ENCODE data around the gene WDR90. TPM values are rescaled to one million over a fixed set of nuclear protein-coding genes. Genes with fewer than 3 reads are reported as not detected.

Gene WDR90
- total and polyA plus RNA-seq, 10 of the 15 experiments (the other 5 are each of a cell fraction or from before 2014, with no cell fraction given), result 2.0 to 65.0 (median 16.7) TPM

GRCh38 chr16:668519-669171 is 19.5 kb downstream of the WDR90 start:
- ATAC-seq, result peak; percentile 19
- H3K27me3 ChIP-seq (replicated peaks in 1 of 2; ENCODE audit: control insufficient read depth in 2 of 2, insufficient read depth in 2 of 2, low read length in 1 of 2), result no peaks in the 10 kb centered on the region
- peaks cover 16% of the 10 kb centered on the region for H3K79me2 ChIP-seq (ENCODE audit: control insufficient read depth, insufficient read depth, low read length)
- TF ChIP-seq POLR2AphosphoS5 (IDR thresholded peaks at IDR 0.05; ENCODE audit: low read length), result no peak
- TF ChIP-seq RCOR1 (conservative IDR thresholded peaks at IDR 0.05; ENCODE audit: low read depth, low read length), result no peak
- TF ChIP-seq EED (IDR thresholded peaks at IDR 0.05; ENCODE audit: low read depth), result no peak
- TF ChIP-seq PAX8 (IDR thresholded peaks at IDR 0.05), result no peak
- no peak for TF ChIP-seq WRNIP1 (IDR thresholded peaks at IDR 0.05; ENCODE audit: borderline replicate concordance, low read depth, low read length)
- TF ChIP-seq NR2C1 (IDR thresholded peaks at IDR 0.05), result no peak
- SMC1A ChIA-PET (ENCODE audit: uncharacterized antibody, unreplicated experiment), result no interaction called here
- in situ Hi-C loops (cut with MboI), result loop anchor here (10.0 kb wide), 1 partner anchor 274 kb away; the partner anchor contains the start of gene NME4
- peak overlapping the region; percentile 82 for H3K4me2 ChIP-seq (ENCODE audit: control insufficient read depth, insufficient read depth)
- no peak overlapping the region for H2AFZ ChIP-seq (ENCODE audit: control insufficient read depth, low read depth, low read length)
- no peaks in the 10 kb centered on the region; the same call in 1 of the 2 replicates for H4K20me1 ChIP-seq (ENCODE audit: control insufficient read depth, insufficient read depth)
- peaks cover 2% of the 10 kb centered on the region; the same call in 1 of the 2 replicates for H3K4me1 ChIP-seq (ENCODE audit: control insufficient read depth, insufficient read depth, low read length)
- H3K36me3 ChIP-seq (ENCODE audit: control insufficient read depth in 2 of 2, insufficient read depth in 2 of 2, low read length in 1 of 2), result peaks cover 0 to 18% of the 10 kb centered on the region in 2 experiments; a peak in 3 of 4 replicates
- intact Hi-C loops (cut with micrococcal nuclease; ENCODE audit: unreplicated experiment), result loop anchor here (10.0 kb wide), 1 partner anchor 274 kb away; the partner anchor contains the start of gene NME4
- no peak for FAIRE-seq
- CTCF ChIA-PET, result interaction anchor here (0.6 to 1.8 kb wide), 5 partner anchors 9 to 293 kb away, joined by 3 to 11 read pairs (median 4); partner anchors contain the start of genes METTL26 and WDR90
- 2% methylated on average over 43 of the region's 50 CpGs for WGBS (ENCODE audit: insufficient coverage, insufficient replicate concordance, low lambda C conversion rate, missing lambda C conversion rate)
- POLR2A ChIA-PET, result interaction anchor here (1.0 to 1.2 kb wide), 2 partner anchors 19 to 32 kb away, joined by 3 to 4 read pairs; partner anchors contain the start of genes METTL26 and WDR90
- H3K4me3 ChIP-seq, result peak overlapping the region; percentile 90
- RAD21 ChIA-PET (ENCODE audit: unreplicated experiment), result no interaction called here
- H3K9ac ChIP-seq (ENCODE audit: control insufficient read depth, insufficient read depth, low read length), result peak overlapping the region; percentile 97
- H3K27ac ChIP-seq (ENCODE audit: control insufficient read depth, insufficient read depth), result peak overlapping the region; percentile 73
- no peaks in the 10 kb centered on the region for H3K9me3 ChIP-seq (replicated peaks; ENCODE audit: control insufficient read depth, insufficient read depth, low read length)
- BruUV-seq (replicated peaks), result no TSS peak
- DNase-seq (ENCODE audit: low read depth, low spot score), result no peak

- FAIRE-seq (no peak), DNase-seq (ENCODE audit: low read depth, low spot score) (no peak), ATAC-seq (no peak)
- Histone ChIP-seq H3K9me3 (replicated peaks; ENCODE audit: control insufficient read depth, insufficient read depth, low read length) (no peaks in the 10 kb centered on the region), H4K20me1 (ENCODE audit: control insufficient read depth, insufficient read depth) (no peaks in the 10 kb centered on the region; the same call in 1 of the 2 replicates), H3K4me1 (ENCODE audit: control insufficient read depth, insufficient read depth, low read length) (peaks cover 2% of the 10 kb centered on the region; the same call in 1 of the 2 replicates), H3K4me2 (ENCODE audit: control insufficient read depth, insufficient read depth) (no peak overlapping the region; the same call in 1 of the 2 replicates), H3K27me3 (replicated peaks in 1 of 2; ENCODE audit: control insufficient read depth in 2 of 2, insufficient read depth in 2 of 2, low read length in 1 of 2) (no peaks in the 10 kb centered on the region), H3K27ac (ENCODE audit: control insufficient read depth, insufficient read depth) (no peak overlapping the region), H3K36me3 (ENCODE audit: control insufficient read depth in 2 of 2, insufficient read depth in 2 of 2, low read length in 1 of 2) (peaks cover 0 to 18% of the 10 kb centered on the region in 2 experiments; a peak in 3 of 4 replicates), H3K79me2 (ENCODE audit: control insufficient read depth, insufficient read depth, low read length) (peaks cover 16% of the 10 kb centered on the region), H3K9ac (ENCODE audit: control insufficient read depth, insufficient read depth, low read length) (peak overlapping the region; percentile 97; the same call in 1 of the 2 replicates), H3K4me3 (no peak overlapping the region), H2AFZ (ENCODE audit: control insufficient read depth, low read depth, low read length) (no peak overlapping the region)
- WGBS (ENCODE audit: insufficient coverage, insufficient replicate concordance, low lambda C conversion rate, missing lambda C conversion rate), result 90% methylated on average over 11 of the region's 13 CpGs
- ChIA-PET SMC1A (ENCODE audit: uncharacterized antibody, unreplicated experiment) (no interaction called here), CTCF (interaction anchor here (1.6 kb wide), 1 partner anchor 10 kb away, joined by 3 read pairs; no protein-coding TSS in a partner anchor), RAD21 (ENCODE audit: unreplicated experiment) (no interaction called here), POLR2A (interaction anchor here (1.1 kb wide), 1 partner anchor 20 kb away, joined by 3 read pairs; no protein-coding TSS in a partner anchor)
- intact Hi-C loops (cut with micrococcal nuclease; ENCODE audit: unreplicated experiment), result loop anchor here (10.0 kb wide), 1 partner anchor 275 kb away; the partner anchor contains the start of gene NME4
- in situ Hi-C loops (cut with MboI), result loop anchor here (10.0 kb wide), 1 partner anchor 275 kb away; the partner anchor contains the start of gene NME4
- BruUV-seq (replicated peaks), result no TSS peak
- TF ChIP-seq MEF2B (IDR thresholded peaks at IDR 0.05; ENCODE audit: partially characterized antibody, poor library complexity, severe bottlenecking) (no peak), TARDBP (IDR thresholded peaks at IDR 0.05; ENCODE audit: borderline replicate concordance) (no peak), ZNF592 (IDR thresholded peaks at IDR 0.05) (no peak), NFIC (IDR thresholded peaks at IDR 0.05; ENCODE audit: low read depth, low read length) (no peak)
Observed at GRCh38 chr16:669666-670065, 20.5 kb downstream of the WDR90 start.
